GM19463 (cell line): ENCODE measurements around the gene SRBD1.

Source experiments
- ATAC-seq: cut with Tn5 transposase; IDR thresholded peaks from one replicate; pipeline ENCODE4 v1.9.1; 2021; ENCODE audit warnings: mild to moderate bottlenecking, moderate library complexity; ENCODE audit not compliant: unreplicated experiment

The SRBD1 gene

GRCh38 chr2:45602624-45603023, 8.4 kb downstream of the SRBD1 start:
- no peak for ATAC-seq

GRCh38 chr2:45598545-45598944, 12.5 kb downstream of the SRBD1 start:
- ATAC-seq, result no peak

GRCh38 chr2:45596761-45597160, 14.3 kb downstream of the SRBD1 start:
- no peak for ATAC-seq

DNA sequence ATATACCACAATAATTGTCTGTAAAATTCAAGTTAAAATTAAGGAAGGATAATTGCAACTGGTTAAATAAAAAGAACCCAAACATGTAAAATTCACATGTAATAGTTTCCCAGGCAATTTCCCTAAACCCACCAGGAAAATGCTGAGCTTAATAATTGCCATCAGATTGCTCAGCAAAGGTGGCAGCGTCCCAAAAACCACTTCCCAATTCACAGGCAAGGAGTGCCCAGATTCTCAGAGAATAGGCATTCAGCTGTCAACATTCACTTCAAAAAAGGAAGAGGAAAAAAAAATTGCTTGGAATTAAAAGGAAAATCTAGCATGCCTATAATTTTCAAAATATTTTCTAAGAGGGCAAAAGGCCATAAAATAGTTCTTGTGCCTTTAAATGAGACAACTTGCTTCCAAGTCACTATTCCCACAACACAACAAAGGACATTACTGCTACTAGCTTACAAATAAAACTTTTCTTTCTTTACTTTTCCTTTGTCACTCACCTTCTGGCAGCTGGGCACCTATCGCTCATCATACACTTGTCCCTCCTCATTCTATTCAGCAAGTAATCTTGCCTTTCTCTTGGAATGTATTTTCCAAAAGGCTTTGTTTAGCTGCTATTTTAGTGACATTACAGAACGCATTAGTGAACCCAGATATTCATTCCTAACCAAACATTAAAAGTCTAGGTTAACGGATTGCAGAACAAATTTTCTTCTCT, 15.2 kb downstream of the SRBD1 start:
- ATAC-seq, result no peak

DNA sequence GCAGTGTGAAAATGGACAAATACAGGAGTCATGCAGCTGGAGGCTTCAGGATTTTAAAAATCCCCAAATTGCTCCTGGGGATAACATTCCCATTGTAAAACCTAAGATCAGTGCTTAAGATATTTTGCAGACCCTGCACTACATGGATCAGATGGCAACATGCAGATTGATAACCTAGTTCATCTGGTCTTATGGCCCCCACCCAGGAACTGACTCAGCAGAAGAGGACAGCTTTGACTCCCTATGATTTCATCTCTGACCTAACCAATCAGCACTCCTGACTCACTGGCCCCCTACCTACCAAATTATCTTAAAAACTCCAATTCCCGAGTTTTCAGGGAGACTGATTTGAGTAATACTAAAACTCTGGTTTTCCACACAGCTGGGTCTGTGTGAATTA, 20.0 kb downstream of the SRBD1 start:
- no peak for ATAC-seq

- ATAC-seq, result no peak
These were observed 22.8 kb downstream of the SRBD1 start for GRCh38 chr2:45588158-45588829.

DNA sequence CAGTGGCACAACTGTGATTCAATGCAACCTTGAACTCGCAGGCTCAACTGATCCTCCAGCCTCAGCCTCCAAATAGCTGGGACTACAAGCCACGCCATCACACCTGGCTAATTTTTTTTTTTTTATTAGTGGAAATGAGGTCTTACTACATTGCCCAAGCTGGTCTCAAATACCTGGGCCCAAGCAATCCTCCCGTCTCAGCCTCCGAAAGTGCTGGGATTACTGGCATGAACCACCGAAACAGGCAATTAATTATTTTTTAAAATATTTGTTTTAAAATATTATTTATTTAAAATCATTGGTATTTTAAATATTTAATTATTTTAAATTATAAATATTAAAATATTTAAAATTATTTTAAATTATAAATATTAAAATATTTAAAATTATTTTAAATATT, 24.5 kb downstream of the SRBD1 start:
- no peak for ATAC-seq

DNA sequence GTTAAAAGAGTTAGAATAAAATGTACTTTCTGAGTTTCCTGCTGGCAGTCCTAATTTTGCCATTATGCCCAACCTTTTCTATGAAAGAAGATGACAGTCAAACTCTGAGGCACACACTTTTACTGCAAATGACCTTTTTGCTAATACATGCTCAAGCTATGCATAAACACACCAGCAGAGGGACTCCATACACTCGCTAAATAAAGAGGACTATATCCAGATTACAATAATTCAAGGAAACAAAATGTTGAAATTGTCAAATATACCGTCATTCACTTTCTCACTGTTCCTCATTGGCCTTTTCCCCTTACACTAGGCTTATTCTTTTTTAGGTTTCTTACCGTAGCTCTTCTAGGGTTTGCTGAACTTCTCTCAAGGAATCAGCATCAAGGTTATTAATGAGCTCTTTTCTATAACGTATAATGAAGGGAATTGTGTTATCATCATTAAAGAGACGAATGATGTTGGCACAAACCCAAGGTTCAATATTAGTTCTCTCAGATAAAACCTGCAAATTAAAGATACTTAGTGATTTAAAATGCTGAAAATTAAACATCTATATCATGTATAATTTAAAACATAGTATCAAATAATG, 25.7 kb downstream of the SRBD1 start:
- ATAC-seq, result no peak

GRCh38 chr2:45583977-45584376, 27.1 kb downstream of the SRBD1 start:
- ATAC-seq, result no peak

GRCh38 chr2:45582522-45582921, 28.5 kb downstream of the SRBD1 start:
- no peak for ATAC-seq

DNA sequence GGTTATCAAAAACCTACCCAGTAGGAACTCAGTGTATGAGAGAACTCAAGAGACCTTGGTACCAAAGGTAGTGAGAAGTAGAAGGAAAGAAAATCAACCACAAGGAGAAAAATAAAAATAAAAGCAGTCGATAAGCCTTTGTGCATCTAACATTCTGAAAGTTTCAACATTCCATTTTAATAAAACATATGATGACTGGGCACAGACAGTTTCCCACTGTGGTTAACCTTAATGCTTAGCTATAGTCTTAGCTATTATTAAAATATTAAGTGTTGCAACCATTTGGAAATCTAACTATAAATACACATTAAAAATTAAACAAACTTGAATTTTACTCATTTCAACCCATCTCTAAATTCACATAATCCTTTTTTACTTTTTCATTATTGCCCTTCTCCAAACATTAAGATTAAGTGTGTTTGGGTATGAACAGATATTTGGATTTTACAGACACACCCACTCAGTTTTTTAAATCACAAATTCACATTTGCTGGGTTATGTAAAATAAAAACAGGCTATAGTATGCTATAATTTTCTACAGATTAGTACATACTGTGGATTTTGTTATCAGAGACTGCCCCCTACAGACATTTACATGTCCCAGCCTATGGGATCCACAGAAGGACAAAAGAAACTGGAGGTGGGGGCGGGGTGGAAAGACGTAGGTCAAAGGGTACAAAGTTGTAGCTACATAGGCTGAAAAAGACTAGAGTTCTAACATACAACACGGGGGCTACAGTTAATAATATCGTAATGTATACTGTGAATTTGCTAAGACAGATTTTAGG, 32.8 kb downstream of the SRBD1 start:
- ATAC-seq, result no peak

- ATAC-seq, result no peak
These were observed 33.6 kb downstream of the SRBD1 start for GRCh38 chr2:45577441-45577840.

- ATAC-seq, result no peak
These were observed 35.2 kb downstream of the SRBD1 start for GRCh38 chr2:45575881-45576280.

DNA sequence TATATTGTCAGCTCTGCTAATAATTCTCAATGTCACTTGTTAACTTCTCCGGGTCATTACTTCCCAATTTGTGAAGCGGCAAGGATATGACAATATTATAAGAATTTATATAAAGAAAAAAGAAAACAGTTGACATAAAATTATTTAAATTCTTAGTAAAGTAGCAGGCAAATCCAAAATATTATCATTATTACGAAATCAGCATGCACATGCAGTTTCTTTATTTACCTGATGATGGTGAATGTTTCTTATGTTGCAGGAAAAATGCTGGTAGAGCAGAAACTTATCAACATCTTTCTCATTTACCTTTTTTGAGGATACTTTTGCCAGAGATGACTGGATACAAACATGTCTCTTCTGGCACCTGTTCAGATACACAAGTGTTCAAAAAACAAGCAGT, 38.1 kb downstream of the SRBD1 start:
- ATAC-seq, result no peak

GRCh38 chr2:45571940-45572339, 39.1 kb downstream of the SRBD1 start:
- no peak for ATAC-seq

DNA sequence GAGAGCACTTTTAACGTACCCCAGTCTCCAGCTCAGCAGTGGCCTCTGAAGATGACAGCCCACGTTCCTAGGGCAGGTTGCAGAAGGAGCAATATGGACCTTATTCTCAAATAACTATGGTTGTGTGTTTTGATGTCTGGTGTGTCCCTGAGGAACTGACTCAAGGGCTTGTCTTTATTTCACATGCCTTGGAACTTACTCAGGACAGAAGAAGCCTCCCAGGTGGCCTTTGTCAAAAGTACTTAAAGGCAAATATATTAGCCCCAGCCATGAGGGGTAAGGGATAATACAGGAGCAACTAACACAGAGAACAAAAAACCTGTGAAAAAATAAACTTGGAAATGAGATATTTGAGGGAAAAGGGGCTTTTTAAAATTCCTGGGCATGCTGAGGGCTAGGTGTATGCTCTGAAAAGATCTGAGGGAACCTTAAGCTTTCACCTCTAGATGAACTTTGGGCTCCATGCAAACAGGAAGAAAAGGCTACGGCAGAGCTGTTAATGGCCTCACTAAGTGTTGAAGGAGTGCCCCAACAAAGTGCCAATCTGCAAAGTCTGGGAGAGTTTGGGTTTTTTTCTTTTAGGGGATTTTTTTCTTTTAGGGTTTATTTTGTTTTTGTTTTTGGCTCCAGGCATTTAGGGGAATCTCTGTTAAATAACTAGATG, 40.3 kb downstream of the SRBD1 start:
- ATAC-seq, result no peak

DNA sequence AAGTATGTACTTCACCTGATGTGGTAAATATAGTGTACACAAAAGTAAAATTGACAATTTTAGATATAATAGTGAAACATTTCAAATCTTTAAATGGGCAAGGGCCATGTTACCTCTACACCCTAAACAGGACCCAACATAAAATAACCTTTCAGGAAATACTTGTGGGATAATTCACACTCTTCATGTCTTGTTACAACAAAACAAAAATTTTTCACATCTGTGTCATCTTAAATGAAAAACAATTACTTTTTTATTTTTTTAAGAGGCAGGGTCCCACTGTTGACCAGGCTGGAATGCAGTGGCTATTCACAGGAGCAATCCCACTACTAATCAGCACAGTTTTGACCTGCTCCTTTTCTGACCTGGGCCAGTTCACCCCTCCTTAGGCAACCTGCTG, 42.1 kb downstream of the SRBD1 start:
- ATAC-seq, result no peak

DNA sequence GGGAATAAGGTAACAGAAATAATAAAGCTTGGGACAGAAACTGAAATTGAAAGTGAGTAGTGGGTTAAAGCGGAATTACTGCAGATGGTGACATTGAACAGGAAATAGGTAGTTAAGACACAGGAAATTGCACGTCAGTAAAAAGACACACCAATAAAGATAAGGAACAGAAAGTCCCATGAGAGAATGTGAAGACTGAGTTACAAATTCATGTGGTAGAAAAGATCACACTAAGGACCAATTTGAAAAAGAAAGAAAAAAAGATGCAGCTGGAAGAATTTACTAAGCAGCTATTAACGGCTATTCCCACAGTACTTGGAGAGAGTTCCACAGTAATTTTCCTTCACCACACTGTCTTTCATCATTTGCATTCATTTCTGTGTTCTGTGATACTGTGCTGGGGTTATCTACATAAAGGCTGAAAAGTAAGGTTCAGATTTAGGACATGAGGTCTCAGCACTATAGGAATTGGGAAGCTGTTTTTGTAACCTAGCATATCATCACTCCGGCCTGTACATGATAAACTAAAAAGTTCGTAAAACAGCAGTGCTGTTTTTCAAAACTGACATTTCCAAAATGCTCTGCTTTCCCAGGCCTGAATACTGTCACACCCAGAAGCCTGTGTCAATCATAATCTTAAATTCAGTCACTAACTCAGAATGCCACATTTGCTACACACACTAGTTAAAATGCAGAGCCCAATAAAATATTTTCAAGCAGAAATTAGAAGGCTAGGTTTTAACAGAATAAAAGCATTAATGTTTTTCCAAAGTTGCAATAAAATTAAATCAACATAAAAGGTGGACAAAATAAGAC, 42.9 kb downstream of the SRBD1 start:
- peak; percentile 92 for ATAC-seq

DNA sequence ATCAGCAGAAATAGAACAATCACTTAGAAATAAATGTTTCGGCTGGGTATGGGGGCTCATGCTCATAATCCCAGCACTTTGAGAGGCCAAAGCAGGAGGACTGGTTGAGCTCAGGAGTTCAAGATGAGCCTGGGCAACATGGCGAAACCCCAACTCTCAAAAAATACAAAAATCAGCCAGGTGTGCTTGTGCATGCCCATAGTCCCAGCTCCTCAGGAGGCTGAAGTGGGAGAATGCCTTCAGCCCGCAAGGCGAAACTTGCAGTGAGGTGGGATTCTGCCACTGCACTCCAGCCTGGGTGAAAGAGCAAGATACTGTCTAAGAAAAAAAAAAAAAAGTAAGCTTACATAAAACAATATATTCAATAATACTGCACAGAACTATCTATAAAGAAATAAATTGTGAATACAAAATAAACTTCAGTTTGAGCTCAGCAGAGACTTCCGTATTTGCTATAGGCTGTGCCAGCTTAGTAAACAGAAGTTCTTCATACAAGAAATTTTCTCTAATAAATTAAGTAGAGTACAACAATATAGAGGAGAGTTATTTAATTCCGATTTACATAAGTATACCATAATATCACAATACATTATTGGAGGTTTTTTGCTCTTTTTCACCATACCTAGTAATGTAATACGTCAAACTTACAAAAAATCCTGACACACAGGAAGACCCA, 43.6 kb downstream of the SRBD1 start:
- no peak for ATAC-seq

DNA sequence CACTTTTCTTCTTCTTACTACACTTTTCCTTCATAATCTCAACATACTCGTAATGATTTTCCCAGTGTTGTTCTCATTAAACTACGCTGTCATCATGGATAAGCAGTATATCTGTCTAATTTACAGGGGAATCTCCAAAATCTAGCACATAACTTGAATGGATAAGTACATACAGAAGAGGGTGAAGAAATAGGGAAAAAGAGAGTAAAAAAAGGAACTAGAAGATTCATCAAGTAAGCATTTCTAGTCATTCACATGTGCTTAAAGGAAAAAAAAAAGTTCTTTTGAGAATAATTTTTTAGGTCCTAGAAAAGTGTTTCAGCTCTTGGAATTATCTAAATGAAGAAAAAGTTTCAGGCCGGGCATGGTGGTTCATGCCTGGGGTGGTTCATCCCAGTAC, 51.6 kb downstream of the SRBD1 start:
- ATAC-seq, result no peak
